ENCODE data around the gene SF3A2.
A peak's percentile ranks its signal among the peaks of the same experiment; 100 is the strongest.
"Not testable (repeated sequence)": the region's sequence is repeated elsewhere in the genome, so short reads cannot be mapped to it uniquely, and the experiment has no call there.

SF3A2 gene

GRCh38 chr19:2274931-2275535 lies 38.4 kb downstream of the SF3A2 start:
- DNase-seq (ENCODE audit: low read depth in 2 of 2): no peak

DNA sequence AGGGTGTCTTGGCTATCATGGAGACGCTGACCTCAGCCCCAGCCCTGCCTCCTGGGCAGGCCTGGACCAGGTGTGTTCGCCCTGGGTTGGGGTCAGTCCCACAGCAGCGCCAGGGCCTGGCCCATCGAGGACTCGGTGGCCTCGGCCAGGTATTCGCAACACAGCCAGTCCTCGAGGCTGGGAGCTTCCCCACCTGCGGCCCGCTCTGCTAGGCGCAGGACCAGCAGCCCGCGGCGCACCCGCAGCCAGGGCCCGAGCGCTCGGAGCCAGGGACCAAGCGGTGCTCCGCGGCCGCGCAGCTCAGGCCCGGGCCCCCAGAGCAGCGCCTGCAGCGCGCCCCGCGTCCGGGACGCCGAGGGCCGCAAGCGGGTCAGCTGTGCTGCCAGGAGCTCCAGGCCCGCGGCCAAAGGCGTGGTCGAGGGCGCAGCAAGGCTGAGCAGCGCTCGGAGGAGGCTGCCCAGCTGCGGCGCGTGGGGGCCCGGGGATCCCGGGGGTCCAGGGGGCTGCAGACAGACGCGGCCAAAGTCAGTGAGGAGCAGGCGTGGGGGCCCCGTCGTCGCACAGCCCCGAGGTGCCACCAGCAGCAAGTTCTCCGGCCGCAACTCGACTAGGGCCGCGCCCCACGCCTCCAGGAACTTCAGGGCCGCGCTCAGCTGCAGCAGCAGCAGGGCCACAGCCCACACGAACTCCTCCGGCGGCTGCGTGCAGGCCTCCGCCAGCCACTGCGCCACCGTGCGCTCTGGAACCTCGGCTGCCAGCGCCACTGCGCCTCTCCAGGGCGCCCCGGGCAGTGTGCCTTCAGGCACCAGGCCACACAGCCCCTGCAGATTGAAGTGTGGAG lies 39.2 kb downstream of the SF3A2 start:
- no peak for DNase-seq (ENCODE audit: low read depth in 2 of 2)

- DNase-seq (ENCODE audit: low read depth in 2 of 2): no peak
These were observed 39.9 kb downstream of the SF3A2 start for GRCh38 chr19:2276429-2276986.

DNA sequence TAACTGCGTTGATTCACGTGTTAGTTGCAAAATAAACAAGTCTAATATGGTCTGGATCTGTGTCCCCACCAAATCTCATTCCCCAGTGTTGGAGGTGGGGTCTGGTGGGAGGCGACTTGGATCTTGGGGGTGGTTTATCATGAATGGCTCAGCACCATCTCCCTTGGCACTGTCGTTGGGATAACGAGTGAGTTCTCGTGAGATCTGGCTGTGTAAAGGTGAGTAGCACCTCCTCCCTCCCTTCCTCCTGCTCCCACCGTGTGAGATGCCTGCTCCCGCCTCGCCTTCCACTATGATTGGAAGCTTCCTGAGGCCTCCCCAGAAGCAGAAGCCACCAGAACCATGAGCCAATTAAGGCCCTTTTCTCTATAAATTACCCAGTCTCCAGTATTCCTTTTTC lies 40.5 kb downstream of the SF3A2 start:
- DNase-seq (ENCODE audit: low read depth in 2 of 2): no peak

- no peak for DNase-seq (ENCODE audit: low read depth in 2 of 2)
These were observed 42.0 kb downstream of the SF3A2 start for GRCh38 chr19:2278459-2279158.

DNA sequence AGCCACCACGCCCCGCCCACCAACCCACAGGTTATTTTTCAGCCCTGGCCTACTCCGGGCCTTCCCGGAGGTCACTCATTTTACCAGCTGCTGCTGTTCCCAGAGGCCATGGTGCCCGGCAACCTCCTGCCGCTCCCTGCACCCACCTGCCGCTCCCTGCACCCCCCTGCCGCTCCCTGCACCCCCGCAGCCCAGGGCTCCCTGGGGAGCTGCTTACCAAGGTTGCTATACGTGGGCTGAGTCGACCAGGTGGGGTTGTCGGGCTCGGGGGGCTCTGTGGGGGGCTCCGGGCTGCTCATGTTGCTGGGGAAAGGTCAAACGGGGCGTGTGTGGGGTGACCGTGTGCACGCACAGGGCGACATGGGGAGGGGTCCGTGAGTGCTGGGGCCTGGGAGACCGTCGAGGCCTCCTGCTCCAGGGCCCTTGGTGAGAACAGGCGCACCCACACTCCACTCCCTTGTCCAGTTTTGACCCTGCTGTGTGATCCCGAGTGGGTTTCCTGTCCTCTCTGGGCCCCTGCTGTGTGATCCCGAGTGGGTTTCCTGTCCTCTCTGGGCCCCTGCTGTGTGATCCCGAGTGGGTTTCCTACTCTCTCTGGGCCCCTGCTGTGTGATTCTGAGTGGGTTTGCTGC lies 44.1 kb downstream of the SF3A2 start:
- DNase-seq (ENCODE audit: low read depth in 2 of 2): no peak

DNA sequence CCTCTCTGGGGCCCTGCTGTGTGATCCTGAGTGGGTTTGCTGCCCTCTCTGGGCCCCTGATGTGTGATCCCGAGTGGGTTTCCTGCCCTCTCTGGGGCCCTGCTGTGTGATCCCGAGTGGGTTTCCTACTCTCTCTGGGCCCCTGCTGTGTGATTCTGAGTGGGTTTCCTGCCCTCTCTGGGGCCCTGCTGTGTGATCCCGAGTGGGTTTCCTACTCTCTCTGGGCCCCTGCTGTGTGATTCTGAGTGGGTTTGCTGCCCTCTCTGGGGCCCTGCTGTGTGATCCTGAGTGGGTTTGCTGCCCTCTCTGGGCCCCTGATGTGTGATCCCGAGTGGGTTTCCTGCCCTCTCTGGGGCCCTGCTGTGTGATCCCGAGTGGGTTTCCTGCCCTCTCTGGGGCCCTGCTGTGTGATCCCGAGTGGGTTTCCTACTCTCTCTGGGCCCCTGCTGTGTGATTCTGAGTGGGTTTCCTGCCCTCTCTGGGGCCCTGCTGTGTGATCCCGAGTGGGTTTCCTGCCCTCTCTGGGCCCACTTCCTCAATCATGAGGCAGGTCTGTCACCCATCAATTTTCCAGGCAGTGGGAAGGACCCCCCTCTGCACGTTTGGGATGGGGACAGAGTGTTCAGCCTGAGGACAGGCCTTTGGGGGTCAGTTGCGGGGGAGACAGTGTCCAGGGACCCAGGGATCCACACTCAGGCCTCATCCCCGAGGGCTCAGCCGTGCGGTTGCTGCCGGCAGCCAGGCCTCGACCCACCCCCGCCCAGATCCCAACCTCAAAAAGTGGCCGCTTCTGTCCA lies 44.8 kb downstream of the SF3A2 start:
- not testable (repeated sequence) for DNase-seq (ENCODE audit: low read depth in 2 of 2)

DNA sequence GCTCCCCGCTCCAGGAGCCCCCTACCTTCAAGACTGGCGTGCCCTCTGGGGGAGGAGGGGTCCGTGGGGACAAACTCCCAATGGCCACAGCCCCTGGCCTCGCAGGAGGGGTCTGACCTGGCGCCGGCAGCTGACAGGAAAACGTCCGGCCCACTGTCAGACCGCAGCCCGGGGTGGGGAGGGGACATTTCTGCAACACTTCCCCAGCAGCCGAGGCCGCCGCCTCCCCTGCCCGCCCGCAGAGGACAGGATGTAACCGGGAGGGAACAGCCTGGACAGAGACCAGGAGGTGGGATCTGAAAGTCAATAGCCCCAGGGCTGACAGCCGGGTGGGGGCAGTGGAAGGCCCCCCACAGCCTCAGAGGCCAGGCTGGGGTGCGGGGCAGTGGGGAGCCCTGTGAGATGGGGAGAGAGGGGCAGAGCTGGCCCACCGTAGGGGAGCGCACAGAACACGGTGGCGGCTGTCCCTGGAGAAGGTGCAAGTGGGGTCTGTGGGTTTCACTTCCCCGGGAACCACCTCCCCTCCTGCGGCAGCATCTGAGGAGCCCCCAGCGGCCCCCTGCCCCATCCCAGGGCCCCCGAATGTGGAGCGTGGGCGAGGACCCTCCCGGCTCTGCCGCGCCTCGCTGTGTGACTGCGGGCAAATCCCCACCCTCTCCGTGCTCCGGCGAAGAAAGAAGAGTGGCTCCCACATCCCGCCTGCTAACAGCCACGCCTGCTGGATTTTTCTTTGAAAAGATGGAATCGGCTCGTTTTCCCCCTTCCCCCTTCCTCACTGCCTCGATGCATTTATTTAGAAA lies 45.6 kb downstream of the SF3A2 start, which contains the start of gene PEAK3:
Gene PEAK3 (minus strand): TSS at position 114 of the 800 bp plus-strand sequence. CDS start 1,244 bp downstream, outside the sequence.
- peak in 1 of 2 donors; percentile 50 for DNase-seq (ENCODE audit: low read depth in 2 of 2)

DNA sequence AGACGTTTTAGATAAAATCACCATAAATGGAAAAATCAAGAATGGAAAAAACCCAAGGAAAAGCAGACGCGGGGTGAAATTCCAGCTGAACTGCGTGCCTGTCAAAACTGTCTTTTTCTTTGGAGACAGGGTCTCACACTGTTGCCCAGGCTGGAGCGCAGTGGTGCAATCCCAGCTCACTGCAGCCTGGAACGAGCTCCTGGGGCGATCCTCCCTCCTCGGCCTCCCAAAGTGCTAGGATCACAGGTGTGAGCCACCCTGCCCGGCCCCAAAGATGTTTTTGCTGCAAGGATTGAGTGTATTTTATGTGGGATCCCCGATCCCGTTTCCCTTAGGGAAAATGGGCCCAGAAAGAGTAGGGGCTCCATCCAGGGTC lies 46.2 kb downstream of the SF3A2 start:
- DNase-seq (ENCODE audit: low read depth in 2 of 2): no peak

GRCh38 chr19:2283835-2284507 lies 47.3 kb downstream of the SF3A2 start:
- DNase-seq (ENCODE audit: low read depth in 2 of 2): no peak

- DNase-seq (ENCODE audit: low read depth in 2 of 2): no peak
These were observed 49.9 kb downstream of the SF3A2 start for GRCh38 chr19:2286402-2287140.

- no peak for DNase-seq (ENCODE audit: low read depth in 2 of 2)
These were observed 51.1 kb downstream of the SF3A2 start for GRCh38 chr19:2287585-2288337.

DNA sequence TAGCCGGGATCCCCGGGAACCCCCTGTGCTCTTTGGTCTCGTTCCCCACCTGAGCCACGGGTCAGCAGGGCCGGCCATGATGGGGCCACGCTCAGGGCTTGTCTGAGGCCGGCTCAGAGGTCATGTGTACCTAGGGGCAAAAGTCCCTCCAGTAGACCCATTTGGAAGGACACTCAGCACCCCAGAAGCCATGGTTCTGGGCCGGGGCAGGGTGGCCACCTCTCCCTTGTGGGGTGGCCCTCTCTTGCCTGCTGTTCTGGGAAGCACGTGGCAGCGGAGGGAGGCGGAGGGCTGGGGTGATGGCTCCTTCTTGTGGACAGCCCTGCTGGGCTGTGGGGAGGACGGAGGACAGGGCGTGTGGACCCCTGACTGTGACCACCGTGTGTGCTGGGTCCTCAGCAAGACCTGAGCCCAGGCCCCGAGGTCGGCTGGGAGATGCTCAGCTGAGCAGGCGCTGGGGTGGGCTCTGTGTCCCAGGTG lies 51.8 kb downstream of the SF3A2 start:
- no peak for DNase-seq (ENCODE audit: low read depth in 2 of 2)

DNA sequence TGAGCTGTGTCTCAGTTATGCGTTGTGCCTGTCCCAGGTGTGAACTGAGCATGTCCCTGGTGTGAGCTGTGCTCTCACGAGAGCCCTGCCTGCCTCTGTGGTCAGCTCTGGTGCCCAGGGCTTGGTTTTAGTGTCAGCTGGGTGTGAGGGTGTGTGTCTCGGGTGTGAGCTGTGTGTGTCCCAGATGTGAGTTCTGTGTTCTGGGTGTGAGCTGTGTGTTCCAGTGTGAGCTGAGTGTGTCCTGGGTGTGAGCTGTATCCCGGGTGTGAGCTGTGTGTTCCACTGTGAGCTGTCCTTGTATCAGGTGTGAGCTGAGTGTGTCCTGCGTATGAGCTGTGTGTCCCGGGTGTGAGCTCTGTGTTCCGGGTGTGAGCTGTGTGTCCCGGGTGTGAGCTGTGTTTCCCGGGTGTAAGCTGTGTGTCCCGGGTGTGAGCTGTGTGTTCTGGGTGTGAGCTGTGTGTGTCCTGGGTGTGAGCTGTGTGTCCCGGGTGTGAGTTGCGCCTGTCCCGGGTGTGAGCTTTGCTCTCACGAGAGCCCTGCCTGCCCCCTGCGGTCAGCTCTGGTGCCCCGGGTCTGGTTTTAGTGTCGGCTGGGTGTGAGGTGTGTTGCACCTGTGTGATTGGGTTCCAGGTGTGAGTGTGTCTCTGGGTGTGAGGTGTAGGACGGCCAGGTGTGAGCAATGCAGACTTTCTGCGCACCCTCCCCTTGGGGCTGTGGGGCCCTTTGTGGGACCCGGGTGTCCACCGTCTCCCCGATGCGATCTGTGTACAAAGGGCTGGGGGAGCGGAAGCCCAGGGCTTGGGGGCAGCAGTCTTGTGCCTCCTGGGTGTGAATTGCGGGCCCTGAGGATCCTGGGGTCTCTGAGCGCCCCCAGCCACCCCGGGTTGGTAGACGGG lies 52.4 kb downstream of the SF3A2 start:
- no peak for DNase-seq (ENCODE audit: low read depth in 2 of 2)

DNA sequence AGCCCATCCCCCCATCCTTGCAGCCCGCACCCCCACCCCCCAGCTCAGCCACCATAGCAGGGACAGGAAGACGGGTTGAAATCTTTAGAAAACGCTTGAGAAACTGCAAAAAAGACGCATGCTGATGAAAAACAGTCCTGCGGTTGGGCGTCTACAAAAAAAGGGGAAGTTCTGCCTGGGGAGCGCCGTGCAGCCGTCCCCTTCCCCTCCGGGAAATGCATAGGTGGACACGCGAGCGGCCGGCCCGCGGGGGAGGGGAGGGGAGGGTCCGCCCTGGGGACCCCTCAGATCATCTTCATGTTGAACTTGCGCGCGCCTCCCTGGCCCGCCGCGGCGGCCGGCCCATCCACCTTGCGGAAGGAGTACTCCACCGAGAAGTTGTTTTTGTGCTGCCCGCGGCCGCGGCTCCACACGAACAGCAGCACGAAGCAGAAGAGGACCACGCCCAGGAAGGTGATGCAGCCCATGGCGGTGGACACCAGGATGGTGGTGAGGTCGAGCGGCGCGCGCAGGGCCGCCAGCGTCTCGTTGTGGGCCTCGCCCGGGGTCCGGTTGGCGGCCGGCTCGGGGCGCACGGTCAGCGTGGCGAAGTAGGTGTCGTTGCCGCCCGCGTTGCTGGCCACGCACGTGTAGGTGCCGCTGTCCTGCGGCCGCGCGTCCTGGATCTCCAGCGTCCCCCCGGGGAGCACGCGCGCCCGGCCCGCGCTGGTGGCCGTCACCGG lies 53.3 kb downstream of the SF3A2 start:
- DNase-seq (ENCODE audit: low read depth in 2 of 2): peak in 1 of 2 donors; percentile 45

GRCh38 chr19:2290441-2291184 lies 54.0 kb downstream of the SF3A2 start:
- no peak for DNase-seq (ENCODE audit: low read depth in 2 of 2)

Measured in stimulated activated CD8-positive, alpha-beta memory T cell treated with anti-CD3 and anti-CD28 coated beads, Interleukin-7, amount 100 ng/mL, for 4 hours (primary cell).